B cell (primary cell): ENCODE data around the gene TAS1R2. TPM values are rescaled to one million over a fixed set of nuclear protein-coding genes. Genes with fewer than 3 reads are reported as not detected.
"Not testable (repeated sequence)": the region's sequence is repeated elsewhere in the genome, so short reads cannot be mapped to it uniquely, and the experiment has no call there.

Source experiments
- ATAC-seq: fragments of 200-7000 bp; cut with Tn5 transposase; one replicate; pipeline ENCODE4 v1.10.0; 2021; ENCODE audit warnings: low read depth, mild to moderate bottlenecking, moderate number of reproducible peaks, moderate library complexity
- CTCF ChIA-PET: fragments of 350-600 bp; sonication (Branson Sonifier 250); formaldehyde crosslinking; loops from one replicate; lab custom pipeline; 2021; ENCODE audit warnings: antibody characterized with exemption, inconsistent platforms; lab: Charles Lee
- POLR2A ChIA-PET: fragments of 350-600 bp; sonication (Branson Sonifier 250); formaldehyde crosslinking; loops from one replicate; lab custom pipeline; 2021; ENCODE audit warnings: antibody characterized with exemption; lab: Charles Lee
- DNase-seq: peaks from one replicate; pipeline ENCODE4 v3.0.0; 2013
- H2AFZ ChIP-seq: 2 replicates; pipeline ENCODE4 v1.6.1; 2012; ENCODE audit warnings: mild to moderate bottlenecking, low read depth, low read length; ENCODE audit not compliant: insufficient read depth, poor library complexity, severe bottlenecking
- H3K27ac ChIP-seq, 2 donors: 1 replicate in 1 of 2; 2 replicates in 1 of 2; pipeline ENCODE4 v1.5.1; 2012 to 2013; ENCODE audit warnings: low read length in 2 of 2, mild to moderate bottlenecking in 2 of 2, moderate library complexity in 1 of 2
- H3K27me3 ChIP-seq, 4 experiments: fragments of 200-600 bp in 1 of 4; sonication (generic) in 1 of 4; replicated peaks in 1 of 4; 1 replicate in 2 of 4; 2 replicates in 2 of 4; pipeline versions ENCODE4 v1.6.1 to v1.7.0; 2013 to 2016; ENCODE audit warnings: low read length in 3 of 4, mild to moderate bottlenecking in 2 of 4, mixed read lengths in 1 of 4, moderate library complexity in 1 of 4; ENCODE audit not compliant: insufficient read depth in 4 of 4, control insufficient read depth in 3 of 4; ENCODE audit errors: control extremely low read depth in 1 of 4
- H3K36me3 ChIP-seq, 2 experiments: replicated peaks in 1 of 2; 1 replicate in 1 of 2; 2 replicates in 1 of 2; pipeline versions ENCODE4 v1.6.1 to v1.7.1; 2013; ENCODE audit warnings: low read length in 1 of 2; ENCODE audit not compliant: insufficient read depth in 2 of 2, control insufficient read depth in 1 of 2; ENCODE audit errors: control extremely low read depth in 1 of 2, extremely low read depth in 1 of 2
- H3K4me1 ChIP-seq, 2 donors: fragments of 200-600 bp in 1 of 2; sonication (generic) in 1 of 2; 1 replicate in 1 of 2; 2 replicates in 1 of 2; pipeline versions ENCODE4 v1.5.1 to v1.6.1; 2013 to 2017; ENCODE audit warnings: low read length in 2 of 2; ENCODE audit not compliant: control insufficient read depth in 2 of 2, insufficient read depth in 2 of 2
- H3K4me2 ChIP-seq: replicated peaks from 2 replicates; pipeline ENCODE3; 2012; ENCODE audit warnings: mild to moderate bottlenecking, low read depth, low read length; ENCODE audit not compliant: poor library complexity, severe bottlenecking
- H3K4me3 ChIP-seq, 5 experiments: fragments of 200-600 bp in 1 of 5; sonication (generic) in 1 of 5; 1 replicate in 3 of 5; 2 replicates in 2 of 5; pipeline versions ENCODE4 v1.5.1 to v1.7.0; 2011 to 2016; ENCODE audit warnings: low read length in 4 of 5, mild to moderate bottlenecking in 4 of 5, low read depth in 2 of 5, control low read depth in 1 of 5, moderate library complexity in 1 of 5; ENCODE audit not compliant: insufficient read depth in 1 of 5; ENCODE audit errors: control extremely low read depth in 1 of 5, extremely low read depth in 1 of 5
- H3K79me2 ChIP-seq: fragments of 200-600 bp; sonication (generic); one replicate; pipeline ENCODE4 v1.6.0; 2016; ENCODE audit warnings: low read length; ENCODE audit not compliant: control insufficient read depth, insufficient read depth
- H3K9ac ChIP-seq: fragments of 200-600 bp; sonication (generic); 2 replicates; pipeline ENCODE4 v1.6.1; 2017; ENCODE audit warnings: mild to moderate bottlenecking, low read length, moderate library complexity
- H3K9me3 ChIP-seq, 3 donors: one replicate each; pipeline versions ENCODE4 v1.6.1 to v1.7.1; 2013; ENCODE audit warnings: low read length in 2 of 3; ENCODE audit not compliant: control insufficient read depth in 2 of 3, insufficient read depth in 1 of 3; ENCODE audit errors: control extremely low read depth in 1 of 3
- H4K20me1 ChIP-seq: 2 replicates; pipeline ENCODE4 v1.6.0; 2012; ENCODE audit warnings: mild to moderate bottlenecking, low read length; ENCODE audit not compliant: insufficient read depth, control insufficient read depth, poor library complexity, severe bottlenecking
- H3K27ac Mint-ChIP-seq: one replicate; pipeline ENCODE4 v1.8.0; 2021; ENCODE audit warnings: mixed read lengths
- H3K27me3 Mint-ChIP-seq: one replicate; pipeline ENCODE4 v1.8.0; 2021; ENCODE audit warnings: mixed read lengths
- H3K4me1 Mint-ChIP-seq: one replicate; pipeline ENCODE4 v1.8.0; 2021; ENCODE audit warnings: mixed read lengths
- H3K4me3 Mint-ChIP-seq: one replicate; pipeline ENCODE4 v1.8.0; 2021; ENCODE audit warnings: mixed read lengths
- H3K9me3 Mint-ChIP-seq: one replicate; pipeline ENCODE4 v1.8.0; 2022; ENCODE audit warnings: mixed read lengths; ENCODE audit not compliant: insufficient read depth
- CTCF ChIP-seq: fragments of 200-600 bp; IDR thresholded peaks from one replicate; pipeline ENCODE4 v1.8.0; 2022; ENCODE audit warnings: antibody characterized with exemption, mild to moderate bottlenecking
- EZH2 ChIP-seq: IDR thresholded peaks from 2 replicates; pipeline ENCODE4 v1.6.1; 2012; ENCODE audit warnings: borderline replicate concordance, low read depth, mild to moderate bottlenecking, moderate library complexity, low read length; ENCODE audit not compliant: insufficient read depth, poor library complexity, severe bottlenecking
- WGBS: methylation state at CpG from one replicate; pipeline ENCODE4 v1.1.5; 2013; ENCODE audit warnings: missing lambda C conversion rate; ENCODE audit not compliant: insufficient coverage; 5-methylcytosine and 5-hydroxymethylcytosine counted together
- intact Hi-C: fragments of 100-400 bp; cut with micrococcal nuclease; formaldehyde crosslinking; loops from one replicate; pipeline ENCODE4 v1.10.0; 2022
- polyA plus RNA-seq: library from polyadenylated mRNA; depleted of rRNA; stranded (reverse); fragments of >200 nt; gene quantifications from 2 replicates; pipeline ENCODE4 v1.2.3, GENCODE V29; 2012
- total RNA-seq, 2 donors: library from RNA; stranded (reverse); fragments of 120-200 nt in 1 of 2; gene quantifications; 1 replicate in 1 of 2; 2 replicates in 1 of 2; pipeline versions ENCODE4 v1.2.3 to v1.2.4, GENCODE V29; 2013 to 2022

Gene TAS1R2
- total and polyA plus RNA-seq, 2 donors (not counting 1 experiment from before 2014, with no cell fraction given): not detected

DNA sequence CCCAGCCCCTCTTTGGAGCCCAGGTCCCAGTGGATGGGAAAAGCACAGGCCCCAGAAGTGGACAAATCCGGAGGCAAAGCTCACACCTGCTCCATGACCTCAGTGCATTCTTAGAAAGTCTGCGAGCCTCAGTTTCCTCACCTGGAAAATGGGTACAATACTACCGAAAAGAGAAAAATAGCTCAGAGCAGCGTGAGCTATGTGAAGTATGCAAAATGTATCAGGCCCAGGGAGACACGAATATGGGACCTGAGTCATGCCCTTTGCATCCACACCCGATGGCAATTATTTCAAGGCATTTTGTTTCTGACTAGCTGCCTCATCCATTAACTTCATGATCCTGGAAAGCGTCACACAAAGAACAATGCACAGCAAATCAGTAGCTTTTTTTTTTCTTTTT is 33.7 kb upstream of the TAS1R2 start:
- DNase-seq (no peak), ATAC-seq (no peak)
- no peak overlapping the region for H3K9ac ChIP-seq
- ChIA-PET CTCF (interaction anchor here (0.5 to 2.0 kb wide), 8 partner anchors 9 to 769 kb away, joined by 3 to 11 read pairs (median 4); no protein-coding TSS in a partner anchor), POLR2A (no interaction called here)
- H3K27me3 Mint-ChIP-seq: no peaks in the 10 kb centered on the region
- H2AFZ ChIP-seq: no peak overlapping the region
- H3K79me2 ChIP-seq: no peaks in the 10 kb centered on the region
- no peaks in the 10 kb centered on the region for H3K27me3 ChIP-seq
- H3K27ac ChIP-seq: no peak overlapping the region
- no peaks in the 10 kb centered on the region for H3K4me1 Mint-ChIP-seq
- TF ChIP-seq EZH2 (no peak), CTCF (no peak)
- no peak overlapping the region for H3K4me3 ChIP-seq
- no peak overlapping the region for H3K4me3 Mint-ChIP-seq
- no peak overlapping the region for H3K27ac Mint-ChIP-seq
- H4K20me1 ChIP-seq: no peaks in the 10 kb centered on the region
- intact Hi-C loops: no loop called here
- H3K4me2 ChIP-seq: no peak overlapping the region
- H3K9me3 ChIP-seq: no peaks in the 10 kb centered on the region
- H3K9me3 Mint-ChIP-seq: no peaks in the 10 kb centered on the region
- 86% methylated on average over 6 of the region's 7 CpGs for WGBS
- H3K36me3 ChIP-seq: peaks cover 0 to 3% of the 10 kb centered on the region in 2 experiments
- H3K4me1 ChIP-seq: no peaks in the 10 kb centered on the region

DNA sequence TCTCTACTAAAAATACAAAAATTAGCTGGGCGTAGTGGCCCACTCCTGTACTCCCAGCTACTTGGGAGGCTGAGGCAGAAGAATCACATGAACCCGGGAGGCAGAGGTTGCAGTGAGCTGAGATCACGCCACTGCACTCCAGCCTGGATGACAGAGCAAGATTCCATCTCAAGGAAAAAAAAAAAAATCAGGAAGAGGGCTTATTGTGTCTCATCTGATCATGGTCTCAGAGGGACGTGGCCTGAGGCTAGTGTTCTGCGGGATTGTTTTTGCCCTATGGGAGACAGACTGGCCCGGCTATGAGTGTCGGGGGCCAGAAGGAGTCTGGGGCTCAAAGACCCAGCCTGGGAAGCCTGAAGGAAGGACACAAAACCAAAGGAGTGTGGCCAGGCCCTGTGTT is 32.4 kb upstream of the TAS1R2 start:
- H3K27ac Mint-ChIP-seq, H3K4me1 Mint-ChIP-seq, H3K4me1 ChIP-seq, H4K20me1 ChIP-seq, H3K27ac ChIP-seq, H3K9me3 ChIP-seq, H3K27me3 Mint-ChIP-seq, intact Hi-C loops, H3K4me2 ChIP-seq, H3K79me2 ChIP-seq, DNase-seq, POLR2A ChIA-PET, ATAC-seq, H3K36me3 ChIP-seq, H3K9ac ChIP-seq, H2AFZ ChIP-seq, H3K4me3 Mint-ChIP-seq, H3K4me3 ChIP-seq, H3K27me3 ChIP-seq, H3K9me3 Mint-ChIP-seq: not testable (repeated sequence)
- CTCF ChIA-PET: interaction anchor here (0.8 to 2.0 kb wide), 6 partner anchors 8 to 81 kb away, joined by 3 to 11 read pairs (median 4); no protein-coding TSS in a partner anchor
- WGBS: 99% methylated on average over 6 of the region's 7 CpGs
